ENCODE results near the gene ERC1. TPM values are rescaled to one million over a fixed set of nuclear protein-coding genes. Genes with fewer than 3 reads are reported as not detected.

The ERC1 gene
- total and polyA plus RNA-seq, 9 of the 15 experiments (the other 6 are each of a cell fraction or from before 2014, with no cell fraction given): 0.74 to 11.8 (median 4.8) TPM

GRCh38 chr12:990661-991349, at the start of gene ERC1 (continued):
- TF ChIP-seq CCNT2 (IDR thresholded peaks at IDR 0.05; ENCODE audit: borderline replicate concordance, extremely low read depth, insufficient read length, low read depth, low read length) (peak; percentile 55), MTA3 (IDR thresholded peaks at IDR 0.05; ENCODE audit: borderline replicate concordance) (peak; percentile 98), ATF4 (CRISPR knock-in tag; IDR thresholded peaks at IDR 0.05) (no peak), MCM2 (IDR thresholded peaks at IDR 0.05; ENCODE audit: low read depth) (no peak), ZNF561 (CRISPR knock-in tag; conservative IDR thresholded peaks at IDR 0.05) (no peak), ZKSCAN3 (CRISPR knock-in tag; IDR thresholded peaks at IDR 0.05) (no peak), SMAD1 (IDR thresholded peaks at IDR 0.05; ENCODE audit: low read depth, low read length, partially characterized antibody) (no peak), ZNF197 (CRISPR knock-in tag; IDR thresholded peaks at IDR 0.05; ENCODE audit: low read depth) (no peak), TBP (optimal IDR thresholded peaks at IDR 0.05; ENCODE audit: low read depth, low read length) (peak; percentile 66), C11orf30 (IDR thresholded peaks at IDR 0.05; ENCODE audit: low read depth) (0 out of 2 replicates have a peak, but pooled peaks have one; percentile 26), PHF20 (IDR thresholded peaks at IDR 0.05; ENCODE audit: partially characterized antibody) (peak; percentile 70)
- TF ChIP-seq, protein P1, sequence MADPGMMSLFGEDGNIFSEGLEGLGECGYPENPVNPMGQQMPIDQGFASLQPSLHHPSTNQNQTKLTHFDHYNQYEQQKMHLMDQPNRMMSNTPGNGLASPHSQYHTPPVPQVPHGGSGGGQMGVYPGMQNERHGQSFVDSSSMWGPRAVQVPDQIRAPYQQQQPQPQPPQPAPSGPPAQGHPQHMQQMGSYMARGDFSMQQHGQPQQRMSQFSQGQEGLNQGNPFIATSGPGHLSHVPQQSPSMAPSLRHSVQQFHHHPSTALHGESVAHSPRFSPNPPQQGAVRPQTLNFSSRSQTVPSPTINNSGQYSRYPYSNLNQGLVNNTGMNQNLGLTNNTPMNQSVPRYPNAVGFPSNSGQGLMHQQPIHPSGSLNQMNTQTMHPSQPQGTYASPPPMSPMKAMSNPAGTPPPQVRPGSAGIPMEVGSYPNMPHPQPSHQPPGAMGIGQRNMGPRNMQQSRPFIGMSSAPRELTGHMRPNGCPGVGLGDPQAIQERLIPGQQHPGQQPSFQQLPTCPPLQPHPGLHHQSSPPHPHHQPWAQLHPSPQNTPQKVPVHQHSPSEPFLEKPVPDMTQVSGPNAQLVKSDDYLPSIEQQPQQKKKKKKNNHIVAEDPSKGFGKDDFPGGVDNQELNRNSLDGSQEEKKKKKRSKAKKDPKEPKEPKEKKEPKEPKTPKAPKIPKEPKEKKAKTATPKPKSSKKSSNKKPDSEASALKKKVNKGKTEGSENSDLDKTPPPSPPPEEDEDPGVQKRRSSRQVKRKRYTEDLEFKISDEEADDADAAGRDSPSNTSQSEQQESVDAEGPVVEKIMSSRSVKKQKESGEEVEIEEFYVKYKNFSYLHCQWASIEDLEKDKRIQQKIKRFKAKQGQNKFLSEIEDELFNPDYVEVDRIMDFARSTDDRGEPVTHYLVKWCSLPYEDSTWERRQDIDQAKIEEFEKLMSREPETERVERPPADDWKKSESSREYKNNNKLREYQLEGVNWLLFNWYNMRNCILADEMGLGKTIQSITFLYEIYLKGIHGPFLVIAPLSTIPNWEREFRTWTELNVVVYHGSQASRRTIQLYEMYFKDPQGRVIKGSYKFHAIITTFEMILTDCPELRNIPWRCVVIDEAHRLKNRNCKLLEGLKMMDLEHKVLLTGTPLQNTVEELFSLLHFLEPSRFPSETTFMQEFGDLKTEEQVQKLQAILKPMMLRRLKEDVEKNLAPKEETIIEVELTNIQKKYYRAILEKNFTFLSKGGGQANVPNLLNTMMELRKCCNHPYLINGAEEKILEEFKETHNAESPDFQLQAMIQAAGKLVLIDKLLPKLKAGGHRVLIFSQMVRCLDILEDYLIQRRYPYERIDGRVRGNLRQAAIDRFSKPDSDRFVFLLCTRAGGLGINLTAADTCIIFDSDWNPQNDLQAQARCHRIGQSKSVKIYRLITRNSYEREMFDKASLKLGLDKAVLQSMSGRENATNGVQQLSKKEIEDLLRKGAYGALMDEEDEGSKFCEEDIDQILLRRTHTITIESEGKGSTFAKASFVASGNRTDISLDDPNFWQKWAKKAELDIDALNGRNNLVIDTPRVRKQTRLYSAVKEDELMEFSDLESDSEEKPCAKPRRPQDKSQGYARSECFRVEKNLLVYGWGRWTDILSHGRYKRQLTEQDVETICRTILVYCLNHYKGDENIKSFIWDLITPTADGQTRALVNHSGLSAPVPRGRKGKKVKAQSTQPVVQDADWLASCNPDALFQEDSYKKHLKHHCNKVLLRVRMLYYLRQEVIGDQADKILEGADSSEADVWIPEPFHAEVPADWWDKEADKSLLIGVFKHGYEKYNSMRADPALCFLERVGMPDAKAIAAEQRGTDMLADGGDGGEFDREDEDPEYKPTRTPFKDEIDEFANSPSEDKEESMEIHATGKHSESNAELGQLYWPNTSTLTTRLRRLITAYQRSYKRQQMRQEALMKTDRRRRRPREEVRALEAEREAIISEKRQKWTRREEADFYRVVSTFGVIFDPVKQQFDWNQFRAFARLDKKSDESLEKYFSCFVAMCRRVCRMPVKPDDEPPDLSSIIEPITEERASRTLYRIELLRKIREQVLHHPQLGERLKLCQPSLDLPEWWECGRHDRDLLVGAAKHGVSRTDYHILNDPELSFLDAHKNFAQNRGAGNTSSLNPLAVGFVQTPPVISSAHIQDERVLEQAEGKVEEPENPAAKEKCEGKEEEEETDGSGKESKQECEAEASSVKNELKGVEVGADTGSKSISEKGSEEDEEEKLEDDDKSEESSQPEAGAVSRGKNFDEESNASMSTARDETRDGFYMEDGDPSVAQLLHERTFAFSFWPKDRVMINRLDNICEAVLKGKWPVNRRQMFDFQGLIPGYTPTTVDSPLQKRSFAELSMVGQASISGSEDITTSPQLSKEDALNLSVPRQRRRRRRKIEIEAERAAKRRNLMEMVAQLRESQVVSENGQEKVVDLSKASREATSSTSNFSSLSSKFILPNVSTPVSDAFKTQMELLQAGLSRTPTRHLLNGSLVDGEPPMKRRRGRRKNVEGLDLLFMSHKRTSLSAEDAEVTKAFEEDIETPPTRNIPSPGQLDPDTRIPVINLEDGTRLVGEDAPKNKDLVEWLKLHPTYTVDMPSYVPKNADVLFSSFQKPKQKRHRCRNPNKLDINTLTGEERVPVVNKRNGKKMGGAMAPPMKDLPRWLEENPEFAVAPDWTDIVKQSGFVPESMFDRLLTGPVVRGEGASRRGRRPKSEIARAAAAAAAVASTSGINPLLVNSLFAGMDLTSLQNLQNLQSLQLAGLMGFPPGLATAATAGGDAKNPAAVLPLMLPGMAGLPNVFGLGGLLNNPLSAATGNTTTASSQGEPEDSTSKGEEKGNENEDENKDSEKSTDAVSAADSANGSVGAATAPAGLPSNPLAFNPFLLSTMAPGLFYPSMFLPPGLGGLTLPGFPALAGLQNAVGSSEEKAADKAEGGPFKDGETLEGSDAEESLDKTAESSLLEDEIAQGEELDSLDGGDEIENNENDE (IDR thresholded peaks at IDR 0.05; ENCODE audit: low read depth, low read length): no peak

Measured in K562 (cell line).